ENCODE measurements around the gene COG7. TPM values are rescaled to one million over a fixed set of nuclear protein-coding genes. Genes with fewer than 3 reads are reported as not detected.
"Not testable (repeated sequence)": the region's sequence is repeated elsewhere in the genome, so short reads cannot be mapped to it uniquely, and the experiment has no call there.

COG7 gene
- total and polyA plus RNA-seq, 9 donors = 13.8 to 21.5 (median 19.0) TPM

DNA sequence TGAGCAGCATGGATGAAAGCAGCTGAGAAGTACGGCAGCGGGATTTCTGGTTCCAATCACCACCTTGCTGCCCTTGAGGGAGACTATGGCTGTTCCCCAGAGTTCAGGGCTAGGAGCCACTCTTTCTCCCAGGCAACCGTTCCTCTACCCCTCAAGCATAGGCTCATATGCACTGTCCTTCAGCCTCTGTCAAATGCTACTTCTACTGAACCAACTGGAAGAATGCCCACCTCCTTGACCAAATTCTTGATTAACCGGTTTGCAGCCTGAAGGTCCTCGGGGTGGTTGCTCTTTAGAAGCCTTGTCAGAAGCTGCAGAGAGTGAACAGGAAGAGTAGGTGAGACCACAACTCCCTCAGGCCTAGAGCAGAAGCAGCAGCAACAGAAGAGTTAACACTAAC lies 33.5 kb upstream of the COG7 start:
- no peak for DNase-seq
- intact Hi-C loops (cut with DNase I) = no loop called here
- 89 to 94% (median 93%) methylated on average over 5 of the region's 5 CpGs for WGBS, 3 donors

DNA sequence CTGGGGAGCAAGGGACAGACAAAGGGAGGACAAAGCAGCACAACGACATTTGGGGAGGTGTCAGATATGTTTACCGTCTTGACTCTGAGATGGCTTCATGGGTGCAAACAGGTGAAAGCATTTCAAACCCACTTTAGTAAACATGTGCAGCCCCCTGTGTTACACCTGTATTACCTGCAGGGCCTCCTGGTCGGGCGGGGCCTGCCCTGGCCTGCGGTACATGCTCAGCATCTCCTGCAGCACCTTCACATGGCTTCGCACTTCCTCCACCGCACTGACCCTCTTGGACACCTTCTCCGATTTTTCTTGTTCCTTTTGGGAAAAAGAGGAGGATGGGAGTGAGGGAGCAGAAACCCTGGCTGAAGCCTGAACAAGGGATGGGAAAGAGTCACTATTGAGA lies 32.9 kb upstream of the COG7 start:
- intact Hi-C loops (cut with DNase I) = no loop called here
- WGBS, 3 donors = 90 to 95% (median 94%) methylated on average over 8 of the region's 8 CpGs
- Histone ChIP-seq H3K9me3 (no peaks in the 10 kb centered on the region), H3K4me3 (no peak overlapping the region), H3K27me3 (no peaks in the 10 kb centered on the region), H3K36me3 (no peaks in the 10 kb centered on the region), H3K4me1 (ENCODE audit: insufficient read depth) (no peaks in the 10 kb centered on the region), H3K27ac (no peak overlapping the region)
- DNase-seq = no peak
- TF ChIP-seq, protein P1, sequence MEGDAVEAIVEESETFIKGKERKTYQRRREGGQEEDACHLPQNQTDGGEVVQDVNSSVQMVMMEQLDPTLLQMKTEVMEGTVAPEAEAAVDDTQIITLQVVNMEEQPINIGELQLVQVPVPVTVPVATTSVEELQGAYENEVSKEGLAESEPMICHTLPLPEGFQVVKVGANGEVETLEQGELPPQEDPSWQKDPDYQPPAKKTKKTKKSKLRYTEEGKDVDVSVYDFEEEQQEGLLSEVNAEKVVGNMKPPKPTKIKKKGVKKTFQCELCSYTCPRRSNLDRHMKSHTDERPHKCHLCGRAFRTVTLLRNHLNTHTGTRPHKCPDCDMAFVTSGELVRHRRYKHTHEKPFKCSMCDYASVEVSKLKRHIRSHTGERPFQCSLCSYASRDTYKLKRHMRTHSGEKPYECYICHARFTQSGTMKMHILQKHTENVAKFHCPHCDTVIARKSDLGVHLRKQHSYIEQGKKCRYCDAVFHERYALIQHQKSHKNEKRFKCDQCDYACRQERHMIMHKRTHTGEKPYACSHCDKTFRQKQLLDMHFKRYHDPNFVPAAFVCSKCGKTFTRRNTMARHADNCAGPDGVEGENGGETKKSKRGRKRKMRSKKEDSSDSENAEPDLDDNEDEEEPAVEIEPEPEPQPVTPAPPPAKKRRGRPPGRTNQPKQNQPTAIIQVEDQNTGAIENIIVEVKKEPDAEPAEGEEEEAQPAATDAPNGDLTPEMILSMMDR (IDR thresholded peaks at IDR 0.05) = no peak
- TF ChIP-seq POLR2A (IDR thresholded peaks at IDR 0.05) (no peak), EP300 (IDR thresholded peaks at IDR 0.05) (no peak)

More for the DNA sequence above, 33.5 kb upstream of the COG7 start:
- Histone ChIP-seq H3K4me3 (no peak overlapping the region), H3K27ac (no peak overlapping the region), H3K27me3 (no peaks in the 10 kb centered on the region), H3K9me3 (no peaks in the 10 kb centered on the region), H3K4me1 (ENCODE audit: insufficient read depth) (no peaks in the 10 kb centered on the region), H3K36me3 (no peaks in the 10 kb centered on the region)
- no peak for TF ChIP-seq EP300 (IDR thresholded peaks at IDR 0.05)
- TF ChIP-seq POLR2A (IDR thresholded peaks at IDR 0.05) = no peak
- TF ChIP-seq, protein P1 (IDR thresholded peaks at IDR 0.05) = no peak

DNA sequence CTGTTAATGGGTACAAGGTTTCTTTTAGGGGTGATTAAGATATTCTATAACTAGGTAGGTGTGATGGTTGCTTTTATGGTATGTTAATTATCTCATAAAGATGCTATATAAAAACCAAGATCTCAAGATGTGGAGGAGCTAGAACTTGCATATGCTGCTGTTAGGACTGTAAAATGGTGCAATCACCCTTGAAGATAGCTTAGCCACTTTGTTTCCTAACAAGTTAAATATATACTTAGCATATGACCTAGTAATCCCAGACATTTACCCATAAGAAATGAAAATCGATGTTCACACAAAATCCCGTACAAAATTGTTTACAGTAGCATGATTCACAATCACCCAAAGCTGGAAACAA lies 32.2 kb upstream of the COG7 start:
- no peaks in the 10 kb centered on the region for H3K27me3 ChIP-seq
- no peak overlapping the region for H3K27ac ChIP-seq
- no peak overlapping the region for H3K4me3 ChIP-seq
- DNase-seq = no peak
- no peaks in the 10 kb centered on the region for H3K4me1 ChIP-seq (ENCODE audit: insufficient read depth)
- 80 to 91% (median 84%) methylated on average over 2 of the region's 2 CpGs for WGBS, 3 donors
- H3K9me3 ChIP-seq = no peaks in the 10 kb centered on the region
- H3K36me3 ChIP-seq = no peaks in the 10 kb centered on the region
- TF ChIP-seq POLR2A (IDR thresholded peaks at IDR 0.05) = no peak
- TF ChIP-seq, protein P1 (IDR thresholded peaks at IDR 0.05) = no peak
- no peak for TF ChIP-seq EP300 (IDR thresholded peaks at IDR 0.05)
- intact Hi-C loops (cut with DNase I) = no loop called here

DNA sequence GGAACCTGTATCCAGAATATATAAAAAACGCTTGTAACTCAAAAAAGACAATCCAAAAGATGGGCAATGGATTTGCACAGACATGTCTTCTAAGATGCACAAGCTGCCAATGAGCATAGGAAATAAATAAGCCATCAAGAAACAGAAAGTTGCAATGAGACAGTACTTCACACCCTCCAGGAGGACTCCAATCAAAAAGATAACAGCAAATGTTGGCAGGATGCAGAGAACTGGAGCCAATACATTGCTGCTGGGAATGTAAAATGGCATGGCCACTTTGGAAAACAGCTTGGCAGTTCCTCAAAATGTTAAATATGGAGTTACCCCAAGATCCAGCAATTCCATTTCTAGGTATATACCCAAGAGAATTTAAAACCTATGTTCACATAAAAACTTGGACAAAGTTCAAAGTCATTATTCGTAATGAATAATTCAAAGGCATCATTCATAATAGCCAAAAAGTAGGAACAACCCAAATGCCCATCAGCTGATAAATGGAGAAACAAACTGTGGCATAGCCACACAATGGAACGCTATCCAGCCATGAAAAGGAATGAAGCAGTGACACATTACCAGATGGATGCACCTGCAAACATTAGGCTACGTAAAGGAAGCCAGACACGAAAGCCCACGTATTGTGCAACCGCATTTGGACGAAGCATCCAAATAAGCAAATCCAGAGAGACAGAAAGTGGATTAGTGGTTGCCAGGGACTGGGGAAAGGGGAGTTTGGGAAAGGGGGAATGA lies 31.7 kb upstream of the COG7 start:
- no peak overlapping the region for H3K4me3 ChIP-seq
- no peak overlapping the region for H3K27ac ChIP-seq
- no peak for DNase-seq
- H3K4me1 ChIP-seq (ENCODE audit: insufficient read depth) = no peaks in the 10 kb centered on the region
- intact Hi-C loops (cut with DNase I) = no loop called here
- no peaks in the 10 kb centered on the region for H3K9me3 ChIP-seq
- WGBS, 3 donors = 78 to 86% (median 82%) methylated on average over 8 of the region's 8 CpGs
- H3K36me3 ChIP-seq = no peaks in the 10 kb centered on the region
- no peaks in the 10 kb centered on the region for H3K27me3 ChIP-seq
- no peak for TF ChIP-seq EP300 (IDR thresholded peaks at IDR 0.05)
- TF ChIP-seq, protein P1 (IDR thresholded peaks at IDR 0.05) = no peak

DNA sequence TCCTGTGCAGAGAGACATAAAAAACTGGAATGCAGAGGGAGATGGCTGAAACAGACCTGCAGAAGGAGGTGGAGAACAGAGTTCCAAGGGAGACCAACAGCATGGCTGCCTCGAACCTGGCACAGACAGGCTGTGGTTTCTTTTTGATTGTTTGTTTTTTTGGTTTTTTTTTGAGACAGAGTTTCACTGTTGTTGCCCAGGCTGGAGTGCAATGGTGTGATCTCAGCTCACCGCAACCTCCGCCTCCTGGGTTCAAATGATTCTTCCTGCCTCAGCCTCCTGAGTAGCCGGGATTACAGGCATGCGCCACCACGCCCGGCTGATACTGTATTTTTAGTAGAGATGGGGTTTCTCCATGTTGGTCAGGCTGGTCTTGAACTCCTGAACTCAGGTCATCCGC lies 30.5 kb upstream of the COG7 start:
- H3K4me1 ChIP-seq (ENCODE audit: insufficient read depth); intact Hi-C loops (cut with DNase I); DNase-seq; H3K27me3 ChIP-seq; H3K4me3 ChIP-seq; H3K36me3 ChIP-seq; H3K9me3 ChIP-seq; H3K27ac ChIP-seq: not testable (repeated sequence)
- WGBS, 3 donors = 93 to 98% (median 93%) methylated on average over 8 of the region's 8 CpGs

Measured in ovary (tissue), 9 donors.